ENCODE results near the gene RBBP7. TPM values are rescaled to one million over a fixed set of nuclear protein-coding genes. Genes with fewer than 3 reads are reported as not detected.

RBBP7 gene
- total and polyA plus RNA-seq, 11 donors = 88.7 to 124 (median 107) TPM

- Histone ChIP-seq H3K9me3 (no peaks in the 10 kb centered on the region), H3K36me3 (no peaks in the 10 kb centered on the region), H3K27me3 (peaks cover 0 to 60% (median 0%) of the 10 kb centered on the region in 9 donors), H3K4me3 (no peak overlapping the region), H3K27ac (no peak overlapping the region), H3K4me1 (no peaks in the 10 kb centered on the region)
- TF ChIP-seq POLR2A (IDR thresholded peaks at IDR 0.05) = no peak
- no peak for TF ChIP-seq CTCF (IDR thresholded peaks at IDR 0.05)
- WGBS, 4 donors = 87 to 92% (median 88%) methylated on average over 2 of the region's 2 CpGs
- intact Hi-C loops (cut with DNase I) = loop anchor here in 1 of 10 donors (10.0 kb wide), 1 partner anchor 47 kb away; the partner anchor contains the start of gene REPS2
- no peak for ATAC-seq
- DNase-seq = no peak
Observed at GRCh38 chrX:16897445-16897844, 27.3 kb upstream of the RBBP7 start.

GRCh38 chrX:16892504-16893362 lies 22.6 kb upstream of the RBBP7 start:
- WGBS, 4 donors = 9 to 14% (median 10%) methylated on average over 9 of the region's 9 CpGs
- H3K27ac ChIP-seq = no peak overlapping the region
- TF ChIP-seq CTCF (IDR thresholded peaks at IDR 0.05) (peak; percentile 62 to 89 (median 74)), POLR2A (IDR thresholded peaks at IDR 0.05) (no peak)
- peaks cover 0 to 50% (median 0%) of the 10 kb centered on the region in 9 donors for H3K27me3 ChIP-seq
- ATAC-seq (peak in 3 of 4 donors; percentile 76 to 84 (median 77)), DNase-seq (peak in 4 of 5 donors; percentile 60 to 66 (median 61))
- no peaks in the 10 kb centered on the region for H3K9me3 ChIP-seq
- H3K4me1 ChIP-seq = no peaks in the 10 kb centered on the region
- intact Hi-C loops (cut with DNase I) = loop anchor here in 3 of 10 donors (2.0 to 10.0 kb wide), 3 partner anchors 52 to 66 kb away; partner anchors contain the start of gene REPS2 (in 1 of the 3)
- no peaks in the 10 kb centered on the region for H3K36me3 ChIP-seq
- no peak overlapping the region for H3K4me3 ChIP-seq

- Histone ChIP-seq H3K4me3 (no peak overlapping the region), H3K9me3 (no peaks in the 10 kb centered on the region), H3K27me3 (peaks cover 0 to 64% (median 0%) of the 10 kb centered on the region in 9 donors), H3K36me3 (no peaks in the 10 kb centered on the region), H3K27ac (no peak overlapping the region), H3K4me1 (peaks cover 0 to 6% (median 0%) of the 10 kb centered on the region in 12 donors)
- intact Hi-C loops (cut with DNase I) = loop anchor here in 4 of 10 donors (5.0 to 10.0 kb wide), 3 partner anchors 51 to 159 kb away; no protein-coding TSS in a partner anchor
- WGBS, 4 donors = 77 to 96% (median 92%) methylated on average over 1 of the region's 1 CpG
- TF ChIP-seq POLR2A (IDR thresholded peaks at IDR 0.05) (no peak), CTCF (IDR thresholded peaks at IDR 0.05) (no peak)
- ATAC-seq (no peak), DNase-seq (no peak)
Observed at GRCh38 chrX:16885628-16886027, 15.5 kb upstream of the RBBP7 start.

GRCh38 chrX:16883487-16883804 lies 13.3 kb upstream of the RBBP7 start:
- DNase-seq (no peak), ATAC-seq (no peak)
- Histone ChIP-seq H3K27ac (peak overlapping the region in 2 of 12 donors; percentile 54 to 57), H3K27me3 (peaks cover 0 to 72% (median 0%) of the 10 kb centered on the region in 9 donors), H3K9me3 (no peaks in the 10 kb centered on the region), H3K36me3 (no peaks in the 10 kb centered on the region), H3K4me1 (peaks cover 0 to 6% (median 0%) of the 10 kb centered on the region in 12 donors), H3K4me3 (peak overlapping the region in 3 of 12 donors; percentile 35 to 60 (median 49))
- intact Hi-C loops (cut with DNase I) = loop anchor here (1.0 to 10.0 kb wide), 7 partner anchors 46 to 164 kb away; no protein-coding TSS in a partner anchor
- WGBS, 4 donors = 53 to 64% (median 57%) methylated on average over 3 of the region's 3 CpGs
- TF ChIP-seq CTCF (IDR thresholded peaks at IDR 0.05) (no peak), POLR2A (IDR thresholded peaks at IDR 0.05) (no peak)
